Upper lobe of left lung (tissue), 6 donors: ENCODE data around the gene PACS2. TPM values are rescaled to one million over a fixed set of nuclear protein-coding genes. Genes with fewer than 3 reads are reported as not detected.

Source experiments
- ATAC-seq, 2 donors: fragments of 200-7000 bp; cut with Tn5 transposase; one replicate each; pipeline ENCODE4 v1.9.1; 2022; ENCODE audit warnings: mild to moderate bottlenecking in 2 of 2, moderate library complexity in 2 of 2; ENCODE audit not compliant: low FRiP score in 2 of 2
- DNase-seq, 2 donors: peaks; one replicate each; pipeline ENCODE4 v3.0.0-alpha.2; 2019 to 2020
- H3K27ac ChIP-seq, 4 donors: fragments of 200-600 bp; sonication (generic); one replicate each; pipeline ENCODE4 v1.5.1; 2016 to 2019
- H3K27me3 ChIP-seq, 4 donors: fragments of 200-600 bp; sonication (generic); one replicate each; pipeline ENCODE4 v1.5.1; 2017 to 2019
- H3K36me3 ChIP-seq, 4 donors: fragments of 200-600 bp; sonication (generic); one replicate each; pipeline ENCODE4 v1.5.1; 2016 to 2019
- H3K4me1 ChIP-seq, 4 donors: fragments of 200-600 bp; sonication (generic); one replicate each; pipeline ENCODE4 v1.5.1; 2018 to 2019
- H3K4me3 ChIP-seq, 4 donors: fragments of 200-600 bp; sonication (generic); one replicate each; pipeline ENCODE4 v1.5.1; 2017 to 2019; ENCODE audit warnings: mild to moderate bottlenecking in 2 of 4, moderate library complexity in 1 of 4
- H3K9me3 ChIP-seq, 4 donors: fragments of 200-600 bp; sonication (generic); one replicate each; pipeline ENCODE4 v1.5.1; 2018 to 2019
- EP300 ChIP-seq, 4 donors: sonication (generic); formaldehyde crosslinking; IDR thresholded peaks; one replicate each; pipeline ENCODE4 v1.5.1; 2017; ENCODE audit warnings: antibody characterized with exemption in 4 of 4, control low read depth in 2 of 4
- POLR2A ChIP-seq, 4 donors: fragments of 450-650 bp; IDR thresholded peaks; one replicate each; pipeline ENCODE4 v1.5.1; 2016 to 2017; ENCODE audit warnings: antibody characterized with exemption in 4 of 4, mild to moderate bottlenecking in 2 of 4
- POLR2AphosphoS5 ChIP-seq, 2 donors: sonication (generic); formaldehyde crosslinking; IDR thresholded peaks; one replicate each; pipeline ENCODE4 v1.5.1; 2017; ENCODE audit warnings: antibody characterized with exemption in 2 of 2
- WGBS, 2 donors: methylation state at CpG; one replicate each; pipeline ENCODE4 v1.1.5; 2017 to 2018; 5-methylcytosine and 5-hydroxymethylcytosine counted together
- total RNA-seq, 6 donors: library from RNA; depleted of rRNA in 4 of 6; stranded (reverse); fragments of >200 nt in 4 of 6; gene quantifications; one replicate each; pipeline versions ENCODE4 v1.1.0 to v1.2.1, GENCODE V29; 2016 to 2021
- TF ChIP-seq, protein P1 (sequence below), 6 experiments: fragments of 450-650 bp in 4 of 6; fragments of 200-600 bp in 2 of 6; sonication (generic) in 2 of 6; IDR thresholded peaks; one replicate each; pipeline ENCODE4 v1.5.1; 2016 to 2019; ENCODE audit warnings: antibody characterized with exemption in 6 of 6
- donor health status: DM: no; HTN: no; CAD: no; lungs with moderate emphysema.
- donor health status: DM: no; HTN: yes; CAD: no; lungs with severe emphysema.

Gene PACS2
- total RNA-seq, 6 donors from 2014 or later, result 53.4 to 204 (median 86.5) TPM

DNA sequence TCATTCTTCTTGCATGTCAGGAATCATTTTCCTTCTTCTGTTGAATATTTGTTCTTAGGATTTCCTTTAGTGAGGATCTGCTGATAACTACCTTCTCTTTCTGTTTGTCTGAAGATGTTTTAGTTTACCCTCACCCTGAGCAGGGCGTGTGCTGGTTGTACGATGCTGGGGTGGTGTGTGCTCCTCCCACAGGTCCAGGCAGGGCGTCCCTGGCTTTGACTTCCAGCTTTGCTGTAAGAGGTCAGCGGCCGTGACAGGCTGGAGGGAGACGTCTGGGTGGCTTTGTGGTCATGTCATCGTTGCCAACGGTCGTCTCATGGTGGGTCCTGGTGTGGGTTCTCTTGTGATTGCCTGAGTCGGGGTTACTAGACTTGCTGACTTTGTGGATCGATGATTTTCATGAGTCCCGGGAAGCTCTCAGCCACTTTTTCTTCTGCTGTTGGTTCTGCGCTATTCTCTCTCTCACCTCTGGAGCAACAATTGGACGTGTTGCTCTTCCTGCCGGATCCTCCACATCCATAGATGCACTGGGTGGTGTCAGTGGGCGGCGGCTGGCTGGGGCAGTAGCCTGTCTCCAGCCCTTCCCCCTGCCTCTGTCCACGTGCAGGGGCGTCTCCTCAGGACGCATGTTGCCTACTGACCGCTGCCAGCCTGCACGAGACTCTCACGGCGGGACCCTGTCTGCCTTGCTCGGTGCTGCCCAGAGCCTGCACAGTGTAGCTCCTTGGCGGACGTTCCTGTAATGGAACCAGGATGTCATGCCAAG, 8.4 kb downstream of the PACS2 start:
- DNase-seq, result peak in 1 of 2 donors; percentile 51
- TF ChIP-seq, protein P1, sequence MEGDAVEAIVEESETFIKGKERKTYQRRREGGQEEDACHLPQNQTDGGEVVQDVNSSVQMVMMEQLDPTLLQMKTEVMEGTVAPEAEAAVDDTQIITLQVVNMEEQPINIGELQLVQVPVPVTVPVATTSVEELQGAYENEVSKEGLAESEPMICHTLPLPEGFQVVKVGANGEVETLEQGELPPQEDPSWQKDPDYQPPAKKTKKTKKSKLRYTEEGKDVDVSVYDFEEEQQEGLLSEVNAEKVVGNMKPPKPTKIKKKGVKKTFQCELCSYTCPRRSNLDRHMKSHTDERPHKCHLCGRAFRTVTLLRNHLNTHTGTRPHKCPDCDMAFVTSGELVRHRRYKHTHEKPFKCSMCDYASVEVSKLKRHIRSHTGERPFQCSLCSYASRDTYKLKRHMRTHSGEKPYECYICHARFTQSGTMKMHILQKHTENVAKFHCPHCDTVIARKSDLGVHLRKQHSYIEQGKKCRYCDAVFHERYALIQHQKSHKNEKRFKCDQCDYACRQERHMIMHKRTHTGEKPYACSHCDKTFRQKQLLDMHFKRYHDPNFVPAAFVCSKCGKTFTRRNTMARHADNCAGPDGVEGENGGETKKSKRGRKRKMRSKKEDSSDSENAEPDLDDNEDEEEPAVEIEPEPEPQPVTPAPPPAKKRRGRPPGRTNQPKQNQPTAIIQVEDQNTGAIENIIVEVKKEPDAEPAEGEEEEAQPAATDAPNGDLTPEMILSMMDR (IDR thresholded peaks at IDR 0.05), result no peak
- no peak for TF ChIP-seq POLR2A (IDR thresholded peaks at IDR 0.05)
- Histone ChIP-seq H3K4me3 (no peak overlapping the region), H3K4me1 (peaks cover 9 to 47% (median 14%) of the 10 kb centered on the region in 4 donors), H3K27me3 (no peaks in the 10 kb centered on the region), H3K27ac (peak overlapping the region in 1 of 4 donors; percentile 20), H3K9me3 (no peaks in the 10 kb centered on the region), H3K36me3 (no peaks in the 10 kb centered on the region)
- no peak for ATAC-seq
- WGBS, 2 donors, result 69 to 77% methylated on average over 26 to 27 of the region's 27 CpGs

GRCh38 chr14:105323663-105324062, 9.1 kb downstream of the PACS2 start:
- H3K27ac ChIP-seq, result no peak overlapping the region
- no peak for ATAC-seq
- WGBS, 2 donors, result 92 to 94% methylated on average over 13 of the region's 13 CpGs

DNA sequence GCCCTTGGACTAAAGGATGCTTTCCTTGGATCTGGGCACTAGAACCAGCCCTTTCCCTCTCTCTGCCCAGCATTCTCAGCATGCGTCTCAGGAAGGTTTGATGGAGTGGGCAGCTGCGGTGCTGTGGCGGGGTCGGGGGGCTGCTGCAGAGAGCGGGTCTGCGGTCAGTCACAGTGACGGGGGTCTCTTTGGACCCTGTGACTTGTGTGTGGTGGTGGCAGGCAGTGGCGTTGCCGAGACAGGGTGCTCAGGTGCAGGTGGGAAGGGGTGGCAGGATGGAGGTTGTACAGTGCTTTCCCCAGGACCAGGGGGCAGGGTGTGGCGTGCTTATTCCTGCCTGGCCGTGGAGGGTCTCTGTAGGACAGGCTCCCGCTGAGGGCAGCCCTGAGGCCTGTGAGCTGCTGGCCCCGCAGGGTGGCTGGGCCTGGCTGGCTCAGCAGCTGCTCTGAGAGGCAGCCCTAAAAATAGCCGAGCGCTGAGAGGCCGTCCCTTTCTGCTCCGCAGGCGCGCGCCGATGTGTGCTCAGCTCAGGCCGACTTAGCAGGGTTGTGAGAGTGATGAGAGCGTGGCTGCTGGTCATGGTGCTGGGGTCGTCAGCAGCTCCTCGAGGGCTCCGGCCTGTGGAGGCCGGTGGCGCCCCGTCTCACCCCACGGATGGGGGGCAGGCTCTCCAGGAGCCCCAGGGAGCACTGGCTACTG, 9.7 kb downstream of the PACS2 start:
- no peaks in the 10 kb centered on the region for H3K9me3 ChIP-seq
- H3K36me3 ChIP-seq, result no peaks in the 10 kb centered on the region
- H3K4me3 ChIP-seq, result no peak overlapping the region
- no peaks in the 10 kb centered on the region for H3K27me3 ChIP-seq
- H3K4me1 ChIP-seq, result peaks cover 11 to 57% (median 25%) of the 10 kb centered on the region in 4 donors
- ATAC-seq (peak in 1 of 2 donors; percentile 34), DNase-seq (peak in 1 of 2 donors; percentile 74)
- 93 to 96% methylated on average over 10 to 20 of the region's 30 CpGs for WGBS, 2 donors
- TF ChIP-seq, protein P1 (IDR thresholded peaks at IDR 0.05), result no peak
- no peak overlapping the region for H3K27ac ChIP-seq

More at GRCh38 chr14:105323663-105324062, 9.1 kb downstream of the PACS2 start:
- TF ChIP-seq POLR2AphosphoS5 (IDR thresholded peaks at IDR 0.05) (no peak), EP300 (IDR thresholded peaks at IDR 0.05) (no peak), POLR2A (IDR thresholded peaks at IDR 0.05) (no peak)
- TF ChIP-seq, protein P1 (IDR thresholded peaks at IDR 0.05), result no peak
- Histone ChIP-seq H3K36me3 (no peaks in the 10 kb centered on the region), H3K4me3 (no peak overlapping the region), H3K27me3 (no peaks in the 10 kb centered on the region), H3K9me3 (no peaks in the 10 kb centered on the region), H3K4me1 (peaks cover 9 to 51% (median 20%) of the 10 kb centered on the region in 4 donors)
- peak in 1 of 2 donors; percentile 59 for DNase-seq

- Histone ChIP-seq H3K4me1 (peaks cover 17 to 63% (median 30%) of the 10 kb centered on the region in 4 donors), H3K9me3 (no peaks in the 10 kb centered on the region), H3K36me3 (no peaks in the 10 kb centered on the region), H3K4me3 (no peak overlapping the region), H3K27ac (no peak overlapping the region), H3K27me3 (no peaks in the 10 kb centered on the region)
- TF ChIP-seq POLR2AphosphoS5 (IDR thresholded peaks at IDR 0.05), result no peak
- no peak for TF ChIP-seq EP300 (IDR thresholded peaks at IDR 0.05)
- TF ChIP-seq POLR2A (IDR thresholded peaks at IDR 0.05), result no peak
- TF ChIP-seq, protein P1 (IDR thresholded peaks at IDR 0.05), result no peak
- ATAC-seq (no peak), DNase-seq (peak in 1 of 2 donors; percentile 53)
- 95 to 98% methylated on average over 4 to 10 of the region's 12 CpGs for WGBS, 2 donors
Measured at GRCh38 chr14:105324871-105325270, 10.3 kb downstream of the PACS2 start.
